ENCODE results near the gene C19orf47.

The C19orf47 gene

DNA sequence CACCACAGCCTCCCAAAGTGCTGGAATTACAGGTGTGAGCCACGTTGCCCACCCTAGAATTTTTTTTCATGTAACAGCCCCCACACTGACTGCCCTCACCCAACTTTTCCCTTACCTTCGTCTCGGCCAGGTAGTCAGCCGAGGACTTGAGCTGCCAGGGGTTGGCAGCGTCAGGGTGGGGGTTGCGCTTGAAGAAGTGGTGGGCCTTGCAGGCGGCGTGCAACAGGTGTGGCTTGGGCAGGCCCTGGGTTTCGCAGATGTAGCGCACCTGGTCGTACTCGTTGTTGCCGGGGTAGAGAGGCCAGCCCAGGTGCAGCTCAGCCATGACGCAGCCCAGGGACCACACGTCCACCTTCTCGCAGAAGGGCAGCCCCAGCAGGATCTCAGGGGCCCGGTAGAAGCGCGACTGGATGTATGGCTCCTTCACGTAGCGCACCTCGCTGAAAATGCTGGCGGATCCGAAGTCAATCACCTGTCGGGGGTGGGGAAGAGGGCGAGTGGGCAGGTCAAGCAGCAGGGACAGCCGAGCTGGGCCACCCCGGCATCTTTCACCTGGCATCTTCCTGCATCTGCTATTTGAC, 35.6 kb upstream of the C19orf47 start:
- DNase-seq (ENCODE audit: extremely low read depth, low read depth) = no peak
- TF ChIP-seq, protein P1, sequence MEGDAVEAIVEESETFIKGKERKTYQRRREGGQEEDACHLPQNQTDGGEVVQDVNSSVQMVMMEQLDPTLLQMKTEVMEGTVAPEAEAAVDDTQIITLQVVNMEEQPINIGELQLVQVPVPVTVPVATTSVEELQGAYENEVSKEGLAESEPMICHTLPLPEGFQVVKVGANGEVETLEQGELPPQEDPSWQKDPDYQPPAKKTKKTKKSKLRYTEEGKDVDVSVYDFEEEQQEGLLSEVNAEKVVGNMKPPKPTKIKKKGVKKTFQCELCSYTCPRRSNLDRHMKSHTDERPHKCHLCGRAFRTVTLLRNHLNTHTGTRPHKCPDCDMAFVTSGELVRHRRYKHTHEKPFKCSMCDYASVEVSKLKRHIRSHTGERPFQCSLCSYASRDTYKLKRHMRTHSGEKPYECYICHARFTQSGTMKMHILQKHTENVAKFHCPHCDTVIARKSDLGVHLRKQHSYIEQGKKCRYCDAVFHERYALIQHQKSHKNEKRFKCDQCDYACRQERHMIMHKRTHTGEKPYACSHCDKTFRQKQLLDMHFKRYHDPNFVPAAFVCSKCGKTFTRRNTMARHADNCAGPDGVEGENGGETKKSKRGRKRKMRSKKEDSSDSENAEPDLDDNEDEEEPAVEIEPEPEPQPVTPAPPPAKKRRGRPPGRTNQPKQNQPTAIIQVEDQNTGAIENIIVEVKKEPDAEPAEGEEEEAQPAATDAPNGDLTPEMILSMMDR (IDR thresholded peaks at IDR 0.05; ENCODE audit: low read depth, low read length) = no peak

DNA sequence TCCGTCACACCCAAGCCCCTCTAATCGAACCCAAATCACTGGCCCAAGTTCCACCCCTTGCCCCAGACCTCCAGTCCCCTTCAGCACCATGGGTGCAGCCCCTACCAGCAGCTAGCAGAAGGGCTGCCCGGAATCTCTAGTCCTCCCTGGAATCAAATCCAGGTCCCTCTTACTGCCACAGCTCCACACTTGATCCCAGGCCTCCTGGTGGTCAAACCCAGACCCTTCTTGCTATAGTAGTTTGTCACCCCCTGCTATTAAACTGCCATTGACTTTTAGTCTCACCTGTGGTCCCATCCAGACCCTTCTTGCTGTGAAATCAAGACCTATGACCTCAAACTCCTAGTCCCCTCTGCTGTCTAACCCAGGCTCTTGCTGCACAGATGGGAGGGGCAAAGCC, 33.1 kb upstream of the C19orf47 start:
- DNase-seq (ENCODE audit: extremely low read depth, low read depth) = no peak
- TF ChIP-seq, protein P1 (IDR thresholded peaks at IDR 0.05; ENCODE audit: low read depth, low read length) = no peak

DNA sequence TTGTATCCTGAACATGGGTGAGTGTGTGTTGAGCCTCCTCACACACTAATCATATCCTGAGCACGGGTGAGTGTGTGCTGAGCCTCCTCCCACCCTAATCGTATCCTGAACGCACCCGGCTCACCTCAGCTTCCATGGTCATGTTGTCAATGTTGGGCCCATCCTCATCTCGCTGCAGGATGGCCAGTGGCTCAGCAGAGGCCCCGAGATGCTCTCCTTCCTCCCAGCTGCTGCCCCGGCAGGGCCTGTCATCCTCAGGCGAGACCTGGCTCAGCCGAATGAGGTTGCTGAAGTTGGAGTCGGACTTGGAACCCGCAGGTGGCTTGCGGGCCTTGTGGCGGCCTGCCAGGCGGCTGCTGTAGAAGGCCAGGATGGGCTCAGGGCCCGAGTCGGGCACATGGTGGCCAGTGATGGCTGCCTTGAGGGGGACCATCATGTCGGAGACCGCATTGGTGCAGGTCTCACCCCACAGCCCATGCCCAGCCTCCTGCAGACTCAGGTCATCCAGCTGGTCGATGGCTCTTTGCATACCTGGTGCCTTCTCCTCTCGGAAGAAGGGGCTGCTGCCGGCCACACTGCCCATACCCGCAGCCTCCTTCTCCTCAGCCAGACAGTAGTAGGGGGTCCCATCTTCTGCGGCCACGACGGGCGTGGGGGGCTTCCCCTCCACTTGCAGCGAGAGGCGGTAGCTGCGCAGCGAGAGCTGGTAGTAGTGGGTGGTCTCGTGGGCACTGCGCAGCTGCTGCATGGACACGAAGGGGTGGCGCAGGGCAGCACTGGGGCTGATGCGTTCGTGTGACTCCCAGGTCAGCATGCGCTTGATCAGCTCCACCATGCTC, 32.2 kb upstream of the C19orf47 start:
- TF ChIP-seq, protein P1 (IDR thresholded peaks at IDR 0.05; ENCODE audit: low read depth, low read length) = no peak
- no peak for DNase-seq (ENCODE audit: extremely low read depth, low read depth)

DNA sequence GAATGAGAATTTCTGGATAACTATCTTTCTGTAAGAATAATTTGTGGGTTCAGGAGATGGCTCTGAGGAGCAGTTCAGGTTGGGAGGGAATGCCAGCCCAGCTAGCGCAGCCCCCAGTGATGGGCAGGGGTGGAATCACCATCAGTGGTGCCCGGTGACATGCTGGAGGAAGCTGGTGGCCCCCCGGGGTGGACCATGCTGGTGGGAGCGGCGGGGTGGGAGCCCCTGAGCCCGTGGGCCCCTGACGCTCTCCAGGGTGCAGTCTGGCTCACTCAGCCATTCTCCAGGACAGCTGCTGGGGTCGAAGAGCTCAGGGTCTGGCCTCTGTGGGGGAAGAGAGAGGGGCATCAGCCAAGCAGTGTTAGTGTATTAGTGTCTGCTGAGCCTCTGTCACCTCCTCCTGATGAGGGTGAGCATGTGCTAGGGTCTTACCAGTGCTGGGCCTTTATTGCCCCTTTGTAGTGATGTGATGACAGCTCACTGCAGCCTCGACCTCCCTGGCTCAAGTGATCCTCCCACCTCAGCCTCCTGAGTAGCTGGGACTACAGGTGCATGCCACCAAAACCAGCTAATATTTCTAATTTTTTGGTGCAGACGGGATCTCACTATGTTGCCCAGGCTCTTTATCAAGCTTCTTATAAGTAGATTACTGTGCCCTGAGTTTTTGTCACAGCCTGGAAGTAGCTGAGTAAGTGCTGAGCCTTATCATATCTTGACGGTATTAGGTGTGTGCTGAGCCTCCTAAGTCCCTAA, 31.4 kb upstream of the C19orf47 start:
- DNase-seq (ENCODE audit: extremely low read depth, low read depth) = no peak
- TF ChIP-seq, protein P1 (IDR thresholded peaks at IDR 0.05; ENCODE audit: low read depth, low read length) = no peak

DNA sequence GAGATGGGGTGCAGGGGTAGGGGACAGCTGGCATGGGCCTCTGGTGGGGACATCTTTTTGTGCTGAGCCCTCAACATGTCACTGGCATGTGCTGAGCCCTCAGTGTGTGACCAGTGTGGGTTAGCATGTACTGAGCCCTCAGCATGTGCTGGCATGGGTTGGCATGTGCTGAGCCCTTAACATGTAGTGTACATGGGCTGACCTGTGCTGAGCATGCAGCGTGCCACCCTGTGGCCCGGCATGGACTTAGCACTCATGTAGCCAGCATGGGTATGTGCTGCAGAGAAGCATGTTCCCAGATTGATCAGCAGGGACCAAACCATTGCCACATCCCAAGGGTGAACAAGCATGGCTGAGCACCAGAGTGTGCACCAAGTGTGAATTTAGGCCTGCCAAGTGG, 30.3 kb upstream of the C19orf47 start:
- TF ChIP-seq, protein P1 (IDR thresholded peaks at IDR 0.05; ENCODE audit: low read depth, low read length) = no peak
- DNase-seq (ENCODE audit: extremely low read depth, low read depth) = no peak

DNA sequence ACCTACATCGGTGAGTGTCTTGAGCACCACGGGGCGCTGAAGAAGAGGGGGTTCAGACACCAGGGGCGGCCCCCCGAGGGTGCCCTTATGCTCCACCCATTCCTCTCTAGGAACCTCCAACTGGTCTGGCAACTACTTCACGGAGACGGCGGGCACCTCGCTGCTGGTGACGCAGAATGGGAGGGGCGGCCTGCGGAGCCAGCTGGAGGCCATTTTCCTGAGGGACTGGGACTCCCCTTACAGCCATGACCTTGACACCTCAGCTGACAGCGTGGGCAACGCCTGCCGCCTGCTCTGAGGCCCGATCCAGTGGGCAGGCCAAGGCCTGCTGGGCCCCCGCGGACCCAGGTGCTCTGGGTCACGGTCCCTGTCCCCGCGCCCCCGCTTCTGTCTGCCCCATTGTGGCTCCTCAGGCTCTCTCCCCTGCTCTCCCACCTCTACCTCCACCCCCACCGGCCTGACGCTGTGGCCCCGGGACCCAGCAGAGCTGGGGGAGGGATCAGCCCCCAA, 29.7 kb upstream of the C19orf47 start:
- DNase-seq (ENCODE audit: extremely low read depth, low read depth) = no peak
- TF ChIP-seq, protein P1 (IDR thresholded peaks at IDR 0.05; ENCODE audit: low read depth, low read length) = no peak
